K562 (cell line): ENCODE data around the gene SLC39A5. TPM values are rescaled to one million over a fixed set of nuclear protein-coding genes. Genes with fewer than 3 reads are reported as not detected.

ENCODE experiments used
- ATF7 ChIP-seq: fragments of 450-650 bp; IDR thresholded peaks from 2 replicates; pipeline ENCODE4 v1.7.1; 2014; ENCODE audit warnings: mild to moderate bottlenecking, moderate library complexity
- CCAR2 ChIP-seq: fragments of 200-400 bp; formaldehyde crosslinking; IDR thresholded peaks from 2 replicates; pipeline ENCODE4 v1.6.1; 2017; ENCODE audit warnings: mild to moderate bottlenecking, low read depth, low read length
- ELF1 ChIP-seq: fragments of 200-800 bp; sonication (Bioruptor generic); IDR thresholded peaks from 2 replicates; pipeline ENCODE4 v1.6.1; 2016; ENCODE audit warnings: missing genetic modification characterization, missing compliant biosample characterization
- ESRRB ChIP-seq: fragments of 250-450 bp; sonication (Bioruptor Pico); IDR thresholded peaks from 2 replicates; pipeline ENCODE4 v1.5.0; 2020; ENCODE audit warnings: mild to moderate bottlenecking, moderate library complexity, borderline replicate concordance
- HBP1 ChIP-seq: fragments of 450-650 bp; formaldehyde crosslinking; IDR thresholded peaks from 2 replicates; pipeline ENCODE4 v1.4.0; 2022; ENCODE audit warnings: missing genetic modification characterization
- IFI16 ChIP-seq: fragments of 250-450 bp; sonication (Bioruptor Pico); IDR thresholded peaks from 2 replicates; pipeline ENCODE4 v2.1.2; 2022; ENCODE audit warnings: mild to moderate bottlenecking, inconsistent platforms
- MLLT1 ChIP-seq, 2 experiments: fragments of 450-650 bp; IDR thresholded peaks; 2 replicates each; pipeline ENCODE4 v1.6.1; 2016
- MNT ChIP-seq, 2 experiments: fragments of 450-650 bp; conservative IDR thresholded peaks; 2 replicates each; pipeline ENCODE4 v1.6.1; 2017; ENCODE audit warnings: mild to moderate bottlenecking in 2 of 2, moderate library complexity in 2 of 2
- PHB ChIP-seq: fragments of 250-450 bp; sonication (Bioruptor Pico); IDR thresholded peaks from 2 replicates; pipeline ENCODE4 v1.5.0; 2021
- PHF8 ChIP-seq: fragments of 200-600 bp; sonication (generic); IDR thresholded peaks from 2 replicates; pipeline ENCODE4 v1.6.1; 2012; ENCODE audit warnings: mixed run types, mild to moderate bottlenecking, inconsistent platforms, low read length, moderate library complexity, borderline replicate concordance
- RAD21 ChIP-seq, 2 experiments: fragments of 250-450 bp in 1 of 2; fragments of 450-650 bp in 1 of 2; sonication (Bioruptor Pico) in 1 of 2; formaldehyde crosslinking in 1 of 2; IDR thresholded peaks in 1 of 2; conservative IDR thresholded peaks in 1 of 2; 2 replicates each; pipeline versions ENCODE4 v1.4.0 to v1.8.0; 2020 to 2022; ENCODE audit warnings: mild to moderate bottlenecking in 2 of 2, moderate library complexity in 1 of 2
- SMC3 ChIP-seq: conservative IDR thresholded peaks from 2 replicates; pipeline ENCODE4 v1.6.1; 2011; ENCODE audit warnings: low read depth, low read length, improper control_type of control experiment; ENCODE audit not compliant: insufficient read depth
- TBL1XR1 ChIP-seq, 2 experiments: IDR thresholded peaks; 2 replicates each; pipeline ENCODE4 v1.6.1; 2012; ENCODE audit warnings: improper control_type of control experiment in 2 of 2, low read length in 2 of 2, mild to moderate bottlenecking in 1 of 2
- TFAM ChIP-seq: fragments of 250-450 bp; sonication (Bioruptor Pico); conservative IDR thresholded peaks from 2 replicates; pipeline ENCODE4 v1.5.0; 2021; ENCODE audit warnings: mild to moderate bottlenecking, moderate library complexity
- THRB ChIP-seq: fragments of 450-650 bp; formaldehyde crosslinking; conservative IDR thresholded peaks from 2 replicates; pipeline ENCODE4 v1.4.0; 2022; ENCODE audit warnings: mild to moderate bottlenecking, missing genetic modification characterization
- YY1 ChIP-seq, 3 experiments: IDR thresholded peaks; 2 replicates each; pipeline ENCODE4 v1.6.1; 2011; ENCODE audit warnings: low read length in 2 of 3, mild to moderate bottlenecking in 2 of 3, moderate library complexity in 2 of 3, borderline replicate concordance in 1 of 3, control low read depth in 1 of 3, low read depth in 1 of 3; ENCODE audit not compliant: insufficient read depth in 3 of 3, insufficient replicate concordance in 2 of 3, control insufficient read depth in 1 of 3, insufficient read length in 1 of 3; ENCODE audit errors: extremely low read depth in 1 of 3
- ZFP1 ChIP-seq: fragments of 450-650 bp; formaldehyde crosslinking; IDR thresholded peaks from 2 replicates; pipeline ENCODE4 v1.4.0; 2020; ENCODE audit warnings: mild to moderate bottlenecking, mixed read lengths
- ZNF121 ChIP-seq: sonication (generic); formaldehyde crosslinking; conservative IDR thresholded peaks from 2 replicates; pipeline ENCODE4 v1.8.0; 2022; ENCODE audit warnings: missing genetic modification reagents
- ZNF124 ChIP-seq: sonication (generic); formaldehyde crosslinking; IDR thresholded peaks from 2 replicates; pipeline ENCODE4 v1.8.1; 2022; ENCODE audit warnings: missing genetic modification reagents
- ZNF146 ChIP-seq: IDR thresholded peaks from one replicate; pipeline ENCODE4 v1.6.1; 2018; ENCODE audit warnings: missing compliant biosample characterization; ENCODE audit not compliant: unreplicated experiment
- ZNF24 ChIP-seq: fragments of 450-650 bp; IDR thresholded peaks from 2 replicates; pipeline ENCODE4 v1.6.1; 2016
- polyA plus RNA-seq, 8 experiments: library from polyadenylated mRNA; depleted of rRNA in 4 of 8; stranded (reverse) in 5 of 8; unstranded in 3 of 8; fragments of >200 nt; fragmentation: Nextera tagmentation in 2 of 8; fragmentation: Illumina TruSeq in 1 of 8; extraction: Ambion mirVana in 2 of 8; extraction: Trizol in 1 of 8; gene quantifications; 2 replicates each; pipeline versions ENCODE4 v1.2.1 to v1.2.3, GENCODE V29; 2011 to 2014; ENCODE audit warnings: inconsistent platforms in 1 of 8, missing spikeins in 1 of 8
- total RNA-seq, 7 experiments: library from RNA; depleted of rRNA in 6 of 7; stranded (reverse); fragments of >200 nt in 6 of 7; fragmentation: Illumina TruSeq in 2 of 7; extraction: Trizol in 2 of 7; gene quantifications; 2 replicates each; pipeline versions ENCODE4 v1.2.1 to v1.2.3, GENCODE V29; 2011 to 2021; ENCODE audit warnings: low replicate concordance in 1 of 7

SLC39A5 gene
- total and polyA plus RNA-seq, 9 of the 15 experiments (the other 6 are each of a cell fraction or from before 2014, with no cell fraction given): 0.08 to 0.10 TPM; not detected in 7

- TF ChIP-seq RAD21 (CRISPR knock-in tag; conservative IDR thresholded peaks at IDR 0.05 in 1 of 2, IDR thresholded peaks at IDR 0.05 in 1 of 2) (peak; percentile 40 to 73), TBL1XR1 (IDR thresholded peaks at IDR 0.05; ENCODE audit: low read length in 2 of 2) (peak in 1 of 2 experiments; percentile 49; a peak in 1 of 4 replicates), ELF1 (tag) (peak; percentile 23; the same call in 1 of the 2 replicates), MNT (conservative IDR thresholded peaks at IDR 0.05) (0 out of 4 replicates have a peak, but pooled peaks have one; percentile 14 to 32), ZNF121 (CRISPR knock-in tag) (no peak), HBP1 (CRISPR knock-in tag) (0 out of 2 replicates have a peak, but pooled peaks have one; percentile 14), ZNF24 (0 out of 2 replicates have a peak, but pooled peaks have one; percentile 49), ZNF124 (CRISPR knock-in tag) (no peak), ATF7 (no peak), ZNF146 (CRISPR knock-in tag) (no peak), TFAM (CRISPR knock-in tag) (no peak), PHB (CRISPR knock-in tag) (no peak), ESRRB (CRISPR knock-in tag) (no peak), THRB (CRISPR knock-in tag) (no peak), IFI16 (no peak), YY1 (IDR thresholded peaks at IDR 0.05; ENCODE audit: borderline replicate concordance in 1 of 3, control insufficient read depth in 1 of 3, extremely low read depth in 1 of 3, insufficient read depth in 3 of 3, insufficient read length in 1 of 3, insufficient replicate concordance in 2 of 3, low read depth in 1 of 3, low read length in 2 of 3) (peak; percentile 30 to 83 (median 75)), MLLT1 (IDR thresholded peaks at IDR 0.05) (peak in 1 of 2 experiments; percentile 78; a peak in 1 of 4 replicates), SMC3 (peak; percentile 78; the same call in 1 of the 2 replicates), PHF8 (peak; percentile 55; the same call in 1 of the 2 replicates), CCAR2 (no peak), ZFP1 (CRISPR knock-in tag) (no peak)
These were observed 40.5 kb upstream of the SLC39A5 start, which contains the start of gene SMARCC2 (continued) for GRCh38 chr12:56189099-56189917.
